Measurements from ENCODE around the gene GPN2.

The GPN2 gene

DNA sequence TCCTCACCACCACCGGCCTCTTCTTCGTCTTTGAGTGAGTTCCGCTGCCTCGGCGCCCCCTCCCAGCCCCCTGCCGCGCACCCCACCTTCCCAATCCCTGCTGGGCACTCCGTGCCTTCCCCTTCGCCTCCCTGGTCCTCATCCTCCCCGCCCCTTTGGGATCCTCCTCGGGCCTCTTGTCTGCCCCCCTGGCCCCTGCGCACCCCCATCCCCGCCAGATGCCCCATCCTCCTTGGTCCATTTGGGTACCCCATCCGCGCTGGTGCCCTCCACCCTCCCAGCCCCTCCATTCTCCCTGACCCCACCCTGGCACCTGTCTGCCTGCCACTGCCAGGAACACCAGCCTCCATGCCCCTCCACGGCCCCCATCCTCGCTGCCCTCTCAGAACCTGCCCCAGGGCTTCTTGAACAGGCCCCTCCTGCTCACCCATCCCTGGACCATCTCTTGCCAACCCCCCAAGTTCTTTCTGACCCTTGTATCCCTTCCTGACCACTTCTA lies 62.9 kb downstream of the GPN2 start:
- H3K4me3 ChIP-seq (ENCODE audit: low read depth, low read length), result peak overlapping the region; percentile 60
- TF ChIP-seq, protein P1, sequence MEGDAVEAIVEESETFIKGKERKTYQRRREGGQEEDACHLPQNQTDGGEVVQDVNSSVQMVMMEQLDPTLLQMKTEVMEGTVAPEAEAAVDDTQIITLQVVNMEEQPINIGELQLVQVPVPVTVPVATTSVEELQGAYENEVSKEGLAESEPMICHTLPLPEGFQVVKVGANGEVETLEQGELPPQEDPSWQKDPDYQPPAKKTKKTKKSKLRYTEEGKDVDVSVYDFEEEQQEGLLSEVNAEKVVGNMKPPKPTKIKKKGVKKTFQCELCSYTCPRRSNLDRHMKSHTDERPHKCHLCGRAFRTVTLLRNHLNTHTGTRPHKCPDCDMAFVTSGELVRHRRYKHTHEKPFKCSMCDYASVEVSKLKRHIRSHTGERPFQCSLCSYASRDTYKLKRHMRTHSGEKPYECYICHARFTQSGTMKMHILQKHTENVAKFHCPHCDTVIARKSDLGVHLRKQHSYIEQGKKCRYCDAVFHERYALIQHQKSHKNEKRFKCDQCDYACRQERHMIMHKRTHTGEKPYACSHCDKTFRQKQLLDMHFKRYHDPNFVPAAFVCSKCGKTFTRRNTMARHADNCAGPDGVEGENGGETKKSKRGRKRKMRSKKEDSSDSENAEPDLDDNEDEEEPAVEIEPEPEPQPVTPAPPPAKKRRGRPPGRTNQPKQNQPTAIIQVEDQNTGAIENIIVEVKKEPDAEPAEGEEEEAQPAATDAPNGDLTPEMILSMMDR (IDR thresholded peaks at IDR 0.05; ENCODE audit: control insufficient read depth, extremely low read depth, insufficient read depth), result no peak
- DNase-seq (ENCODE audit: low read depth), result no peak

DNA sequence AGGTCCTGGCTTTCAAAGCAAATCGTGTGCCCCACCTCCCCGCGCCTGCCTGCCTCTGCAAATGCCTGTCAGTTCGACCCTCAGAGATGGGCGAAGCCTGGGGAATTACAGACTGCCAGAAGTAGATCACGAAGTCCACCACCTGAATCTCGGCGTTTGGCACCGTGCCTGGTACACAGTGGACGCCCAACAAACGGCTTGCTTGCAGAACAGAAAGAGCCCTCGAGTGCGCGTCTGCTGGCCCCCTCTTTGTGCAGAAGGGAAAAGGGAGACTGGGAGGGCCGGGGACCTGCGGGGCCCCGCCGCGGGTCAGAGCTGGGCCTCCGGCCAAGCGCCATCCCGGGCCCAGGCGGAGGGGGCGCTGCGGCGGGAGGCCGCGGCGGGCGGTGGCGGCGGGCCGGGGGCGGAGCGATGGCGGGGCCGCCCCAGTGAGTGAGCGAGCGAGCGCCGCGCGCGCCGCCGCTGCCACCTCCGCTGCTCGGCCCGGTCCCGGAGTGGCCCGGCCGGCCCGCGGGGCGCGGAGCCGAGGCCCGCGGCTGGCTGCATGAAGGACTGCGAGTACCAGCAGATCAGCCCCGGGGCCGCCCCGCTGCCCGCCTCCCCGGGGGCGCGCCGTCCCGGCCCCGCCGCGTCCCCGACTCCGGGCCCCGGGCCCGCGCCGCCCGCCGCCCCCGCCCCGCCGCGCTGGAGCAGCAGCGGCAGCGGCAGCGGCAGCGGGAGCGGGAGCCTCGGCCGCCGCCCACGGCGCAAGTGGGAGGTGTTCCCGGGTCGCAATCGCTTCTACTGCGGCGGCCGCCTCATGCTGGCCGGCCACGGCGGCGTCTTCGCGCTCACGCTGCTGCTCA lies 63.6 kb downstream of the GPN2 start, which contains the start of gene ZDHHC18:
TSS of gene ZDHHC18 (plus strand) at position 428 of the 845 bp plus-strand sequence. CDS start at position 545, 117 bp downstream.
- H3K4me3 ChIP-seq (ENCODE audit: low read depth, low read length), result peak within 1 kb of the TSS; percentile 60
- TF ChIP-seq, protein P1 (IDR thresholded peaks at IDR 0.05; ENCODE audit: control insufficient read depth, extremely low read depth, insufficient read depth), result peak; percentile 72
- DNase-seq (ENCODE audit: low read depth), result no peak

All from LNCaP clone FGC (cell line).